PC-3 (cell line): ENCODE measurements around the gene SLC2A9.

ENCODE experiments used
- CTCF ChIP-seq: fragments of 300-600 bp; sonication (generic); conservative IDR thresholded peaks from 2 replicates; pipeline ENCODE4 v1.5.1; 2017; ENCODE audit warnings: antibody characterized with exemption, low read depth, mild to moderate bottlenecking, low read length
- EZH2 ChIP-seq: fragments of 300-600 bp; sonication (generic); IDR thresholded peaks from one replicate; pipeline ENCODE4 v1.6.1; 2017; ENCODE audit warnings: antibody characterized with exemption, mild to moderate bottlenecking, low read length; ENCODE audit not compliant: unreplicated experiment
- EZH2phosphoT487 ChIP-seq: fragments of 300-600 bp; sonication (generic); IDR thresholded peaks from 2 replicates; pipeline ENCODE4 v1.6.1; 2018; ENCODE audit warnings: mild to moderate bottlenecking, antibody characterized with exemption, low read length, borderline replicate concordance

- TF ChIP-seq CTCF: no peak
- no peak for TF ChIP-seq EZH2
- no peak for TF ChIP-seq EZH2phosphoT487
Measured at GRCh38 chr4:9997886-9998285, 23.4 kb downstream of the SLC2A9 start.
